ENCODE results near the gene ADAM15.

ADAM15 gene

GRCh38 chr1:155009742-155010141 is 41.4 kb upstream of the ADAM15 start:
- no peak for DNase-seq (ENCODE audit: extremely low read depth, low read depth)
- TF ChIP-seq CTCF (IDR thresholded peaks at IDR 0.05; ENCODE audit: low read depth, low read length): no peak

- no peak for DNase-seq (ENCODE audit: extremely low read depth, low read depth)
- TF ChIP-seq CTCF (IDR thresholded peaks at IDR 0.05; ENCODE audit: low read depth, low read length): no peak
These were observed 40.8 kb upstream of the ADAM15 start for GRCh38 chr1:155010211-155010918.

- TF ChIP-seq CTCF (IDR thresholded peaks at IDR 0.05; ENCODE audit: low read depth, low read length): no peak
- DNase-seq (ENCODE audit: extremely low read depth, low read depth): no peak
These were observed 40.1 kb upstream of the ADAM15 start for GRCh38 chr1:155011004-155011416.

GRCh38 chr1:155011437-155012025 is 39.6 kb upstream of the ADAM15 start:
- DNase-seq (ENCODE audit: extremely low read depth, low read depth): no peak
- no peak for TF ChIP-seq CTCF (IDR thresholded peaks at IDR 0.05; ENCODE audit: low read depth, low read length)

GRCh38 chr1:155012026-155012546 is 39.0 kb upstream of the ADAM15 start:
- DNase-seq (ENCODE audit: extremely low read depth, low read depth): no peak
- TF ChIP-seq CTCF (IDR thresholded peaks at IDR 0.05; ENCODE audit: low read depth, low read length): no peak

- no peak for TF ChIP-seq CTCF (IDR thresholded peaks at IDR 0.05; ENCODE audit: low read depth, low read length)
- no peak for DNase-seq (ENCODE audit: extremely low read depth, low read depth)
These were observed 38.1 kb upstream of the ADAM15 start for GRCh38 chr1:155012776-155013602.

- no peak for DNase-seq (ENCODE audit: extremely low read depth, low read depth)
- TF ChIP-seq CTCF (IDR thresholded peaks at IDR 0.05; ENCODE audit: low read depth, low read length): no peak
These were observed 37.5 kb upstream of the ADAM15 start for GRCh38 chr1:155013632-155014031.
